Measurements from ENCODE around the gene TMEM259.

Gene TMEM259

DNA sequence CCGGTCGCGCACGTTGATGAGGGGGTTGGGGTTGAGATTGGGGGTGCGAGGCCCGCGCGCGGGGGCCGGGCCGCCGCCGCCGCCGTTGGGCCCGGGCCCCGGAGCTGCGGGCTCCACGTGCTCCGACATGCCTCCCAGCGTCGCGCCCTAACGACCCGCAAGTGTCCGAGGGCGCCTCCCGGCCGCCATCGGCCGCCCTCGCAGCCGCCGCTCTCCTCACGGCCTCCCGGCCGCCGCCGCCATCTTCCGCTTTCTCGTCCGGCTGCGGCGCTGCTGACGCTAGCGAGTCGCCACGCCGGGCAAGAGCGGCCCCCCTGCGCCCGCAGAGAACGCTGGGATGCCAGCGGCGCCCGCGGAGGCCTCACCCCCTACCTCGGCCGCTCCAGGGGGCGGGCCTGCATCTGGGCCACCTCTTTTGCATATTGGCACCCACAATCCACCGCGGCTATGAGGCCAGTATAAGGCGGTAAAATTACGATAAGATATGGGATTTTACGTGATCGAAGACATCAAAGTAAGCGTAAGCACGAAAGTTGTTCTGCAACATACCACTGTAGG is at the start of gene TMEM259:
TMEM259 (minus strand) TSS at position 256 of the 558 bp plus-strand sequence; CDS start at position 129, 127 bp downstream.
- DNase-seq (ENCODE audit: low read depth): peak; percentile 92
- H3K4me3 ChIP-seq (ENCODE audit: low read depth, low read length): peak within 1 kb of the TSS; percentile 85
- in situ Hi-C loops (cut with HindIII; ENCODE audit: low sequenced_read_pairs): no loop called here
- TF ChIP-seq, protein P1, sequence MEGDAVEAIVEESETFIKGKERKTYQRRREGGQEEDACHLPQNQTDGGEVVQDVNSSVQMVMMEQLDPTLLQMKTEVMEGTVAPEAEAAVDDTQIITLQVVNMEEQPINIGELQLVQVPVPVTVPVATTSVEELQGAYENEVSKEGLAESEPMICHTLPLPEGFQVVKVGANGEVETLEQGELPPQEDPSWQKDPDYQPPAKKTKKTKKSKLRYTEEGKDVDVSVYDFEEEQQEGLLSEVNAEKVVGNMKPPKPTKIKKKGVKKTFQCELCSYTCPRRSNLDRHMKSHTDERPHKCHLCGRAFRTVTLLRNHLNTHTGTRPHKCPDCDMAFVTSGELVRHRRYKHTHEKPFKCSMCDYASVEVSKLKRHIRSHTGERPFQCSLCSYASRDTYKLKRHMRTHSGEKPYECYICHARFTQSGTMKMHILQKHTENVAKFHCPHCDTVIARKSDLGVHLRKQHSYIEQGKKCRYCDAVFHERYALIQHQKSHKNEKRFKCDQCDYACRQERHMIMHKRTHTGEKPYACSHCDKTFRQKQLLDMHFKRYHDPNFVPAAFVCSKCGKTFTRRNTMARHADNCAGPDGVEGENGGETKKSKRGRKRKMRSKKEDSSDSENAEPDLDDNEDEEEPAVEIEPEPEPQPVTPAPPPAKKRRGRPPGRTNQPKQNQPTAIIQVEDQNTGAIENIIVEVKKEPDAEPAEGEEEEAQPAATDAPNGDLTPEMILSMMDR (IDR thresholded peaks at IDR 0.05; ENCODE audit: low read depth, low read length, missing control alignments): no peak

DNA sequence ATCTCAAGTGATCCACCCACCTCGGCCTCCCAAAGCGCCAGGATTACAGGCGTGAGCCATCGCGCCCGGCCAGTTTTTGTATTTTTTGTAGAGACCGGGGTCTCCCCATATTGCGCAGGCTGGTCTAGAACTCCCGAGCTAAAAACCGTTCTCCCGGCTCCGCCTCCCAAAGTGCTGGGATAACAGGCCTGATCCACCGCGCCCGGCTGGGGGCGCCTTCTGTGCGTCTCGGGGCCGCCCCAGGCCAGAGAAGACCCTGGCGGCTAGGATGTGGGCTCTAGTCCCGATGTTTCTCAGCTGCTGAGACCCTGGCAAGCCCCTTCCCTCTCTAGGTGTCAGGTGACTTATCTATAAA is 49.6 kb upstream of the TMEM259 start:
- H3K4me3 ChIP-seq (ENCODE audit: low read depth, low read length): no peak overlapping the region
- DNase-seq (ENCODE audit: low read depth): no peak
- in situ Hi-C loops (cut with HindIII; ENCODE audit: low sequenced_read_pairs): no loop called here
- TF ChIP-seq, protein P1 (IDR thresholded peaks at IDR 0.05; ENCODE audit: low read depth, low read length, missing control alignments): no peak

DNA sequence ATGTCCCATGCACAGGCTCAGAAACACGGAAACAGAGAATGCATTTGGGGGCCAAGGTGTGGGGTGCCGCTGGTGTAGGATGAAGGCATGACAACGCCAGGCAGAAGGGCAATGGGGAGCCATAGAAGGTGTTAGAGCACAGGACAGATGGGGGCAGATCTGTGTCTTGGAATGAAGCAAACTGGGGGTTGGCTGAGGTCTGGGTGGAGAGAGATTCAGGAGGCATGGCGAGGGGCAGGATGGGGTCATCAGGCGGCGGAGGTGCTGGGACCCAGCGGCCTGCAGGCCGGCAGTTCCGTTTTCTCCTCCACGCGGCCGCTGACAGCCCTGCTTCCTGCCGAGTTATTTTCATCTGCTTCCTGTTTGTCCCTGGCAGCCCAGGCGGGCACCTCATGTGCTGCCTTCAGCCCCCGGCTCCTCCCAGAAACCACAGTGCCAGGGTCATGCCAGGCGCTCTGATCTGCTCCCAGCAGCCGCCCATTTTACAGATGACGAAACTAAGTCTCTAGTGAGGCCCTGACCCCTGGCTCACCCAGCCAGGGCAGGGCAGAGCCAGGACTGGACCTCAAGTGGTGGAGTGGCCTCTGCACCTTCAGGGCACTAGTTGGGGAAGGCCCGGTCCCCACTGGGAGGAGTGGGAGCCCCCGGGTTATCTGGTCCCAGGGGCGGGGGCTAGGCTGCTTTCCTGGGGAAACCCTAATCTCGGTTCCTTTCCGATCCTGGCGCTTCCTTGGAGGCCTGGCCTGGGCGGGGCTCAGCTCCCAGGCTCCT is 48.3 kb upstream of the TMEM259 start:
- no peak overlapping the region for H3K4me3 ChIP-seq (ENCODE audit: low read depth, low read length)
- DNase-seq (ENCODE audit: low read depth): no peak
- in situ Hi-C loops (cut with HindIII; ENCODE audit: low sequenced_read_pairs): no loop called here

DNA sequence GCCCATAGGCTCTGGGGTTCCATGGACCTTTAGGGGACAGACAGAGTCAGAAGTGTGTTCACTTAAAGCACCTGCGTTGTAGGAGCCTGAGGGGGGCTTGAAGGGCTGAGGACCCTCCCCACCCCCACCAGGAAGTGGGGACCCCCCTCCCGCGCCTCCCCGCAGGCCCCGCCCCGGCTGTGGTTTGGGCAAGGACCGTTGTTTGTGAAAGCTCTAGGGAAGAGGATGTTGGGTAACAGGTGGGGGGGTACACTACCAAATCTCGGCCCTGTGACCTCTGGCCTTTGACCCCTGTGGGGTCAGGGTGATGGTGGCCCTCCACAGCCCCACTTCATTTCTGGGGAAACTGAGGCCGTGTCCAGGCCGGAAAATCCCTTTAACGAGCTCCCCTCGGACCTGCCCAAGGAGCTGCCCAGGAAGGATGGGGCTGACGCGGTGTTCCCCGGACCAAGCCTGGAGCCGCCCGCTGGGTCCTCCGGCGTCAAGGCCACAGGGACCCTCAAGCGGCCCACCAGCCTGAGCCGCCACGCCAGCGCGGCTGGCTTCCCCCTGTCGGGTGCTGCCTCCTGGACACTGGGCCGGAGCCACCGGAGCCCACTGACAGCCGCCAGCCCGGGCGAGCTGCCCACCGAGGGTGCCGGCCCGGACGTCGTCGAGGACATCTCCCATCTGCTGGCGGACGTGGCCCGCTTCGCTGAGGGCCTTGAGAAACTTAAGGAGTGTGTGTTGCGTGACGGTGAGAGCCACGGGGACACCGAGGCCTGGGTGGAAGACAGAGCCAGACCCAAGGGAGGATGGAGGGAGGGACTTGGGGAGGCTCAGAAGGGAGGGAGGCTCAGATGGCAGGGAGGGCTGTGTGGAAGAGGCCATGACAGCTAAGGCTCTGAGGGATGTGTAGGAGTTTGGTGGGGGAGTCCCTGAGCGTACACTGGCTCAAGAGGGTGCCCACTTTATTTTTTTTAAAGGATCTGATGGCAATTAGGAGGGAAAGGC is 47.4 kb upstream of the TMEM259 start:
- in situ Hi-C loops (cut with HindIII; ENCODE audit: low sequenced_read_pairs): no loop called here
- no peak overlapping the region for H3K4me3 ChIP-seq (ENCODE audit: low read depth, low read length)
- no peak for DNase-seq (ENCODE audit: low read depth)
- TF ChIP-seq, protein P1 (IDR thresholded peaks at IDR 0.05; ENCODE audit: low read depth, low read length, missing control alignments): no peak

More for the DNA sequence above, 48.3 kb upstream of the TMEM259 start:
- TF ChIP-seq, protein P1 (IDR thresholded peaks at IDR 0.05; ENCODE audit: low read depth, low read length, missing control alignments): no peak

DNA sequence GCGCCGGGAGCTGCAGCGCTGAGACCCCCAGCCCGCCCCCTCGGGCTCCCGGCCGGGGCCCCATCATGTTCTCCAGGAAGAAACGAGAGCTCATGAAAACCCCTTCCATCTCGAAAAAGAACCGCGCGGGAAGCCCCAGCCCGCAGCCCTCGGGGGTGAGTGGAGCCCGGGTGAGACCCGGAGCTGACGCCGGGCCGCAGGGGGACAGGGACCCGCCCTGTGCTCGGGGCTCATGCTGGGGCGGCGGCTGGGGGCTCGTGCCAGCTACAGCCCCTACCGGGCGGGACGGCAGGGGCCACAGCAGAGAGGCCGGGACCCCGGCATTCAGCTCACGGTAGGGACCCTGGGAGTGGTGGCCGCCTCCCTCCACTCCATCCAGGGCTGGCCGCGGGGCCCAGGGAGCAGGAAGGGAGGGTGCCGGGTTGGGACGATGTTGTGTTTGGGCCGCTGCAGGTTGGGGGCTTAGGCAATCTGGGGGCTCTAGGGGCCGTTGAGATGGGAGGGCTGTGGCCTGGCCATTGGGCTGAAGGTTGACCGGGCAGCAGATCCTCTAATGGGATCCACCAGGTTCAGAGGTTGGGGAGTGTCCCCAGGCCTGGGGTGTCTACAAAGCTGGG is 46.5 kb upstream of the TMEM259 start:
- in situ Hi-C loops (cut with HindIII; ENCODE audit: low sequenced_read_pairs): no loop called here
- TF ChIP-seq, protein P1 (IDR thresholded peaks at IDR 0.05; ENCODE audit: low read depth, low read length, missing control alignments): no peak
- no peak for DNase-seq (ENCODE audit: low read depth)
- H3K4me3 ChIP-seq (ENCODE audit: low read depth, low read length): peak overlapping the region; percentile 16
